Stimulated activated naive CD8-positive, alpha-beta T cell treated with anti-CD3 and anti-CD28 coated beads, Interleukin-15, Interleukin-2, amounts not matched to agents 100 U/mL and 50 U/mL, for 24 hours (primary cell): ENCODE data around the gene CHRNA3.
"Not testable (repeated sequence)": the region's sequence is repeated elsewhere in the genome, so short reads cannot be mapped to it uniquely, and the experiment has no call there.

Experiments
- ATAC-seq: fragments of 150-1000 bp; cut with Tn5 transposase; one replicate; pipeline ENCODE4 v1.10.0; 2021
- DNase-seq: peaks from one replicate; pipeline ENCODE4 v3.0.0; 2021

CHRNA3 gene

GRCh38 chr15:78560201-78560600 is 60.6 kb downstream of the CHRNA3 start:
- DNase-seq, ATAC-seq: not testable (repeated sequence)

GRCh38 chr15:78552597-78552996 is 68.2 kb downstream of the CHRNA3 start:
- ATAC-seq (no peak), DNase-seq (no peak)

- ATAC-seq, result no peak
- no peak for DNase-seq
Observed at GRCh38 chr15:78551902-78552301, 68.9 kb downstream of the CHRNA3 start.

- ATAC-seq, result no peak
Observed at GRCh38 chr15:78550815-78551214, 70.0 kb downstream of the CHRNA3 start.

GRCh38 chr15:78550194-78550593 is 70.6 kb downstream of the CHRNA3 start:
- no peak for ATAC-seq
- no peak for DNase-seq

More at GRCh38 chr15:78550815-78551214, 70.0 kb downstream of the CHRNA3 start:
- DNase-seq, result no peak
